Activated T-cell treated with anti-CD3 and anti-CD28 coated beads, Interleukin-2, amount 50 U/mL, for 24 hours (primary cell): ENCODE measurements around the gene BTBD9.

ENCODE experiments used
- DNase-seq: peaks from one replicate; pipeline ENCODE4 v3.0.0-alpha.2; 2020
- H3K27ac Mint-ChIP-seq: 2 replicates; pipeline ENCODE4 v1.8.0; 2020; ENCODE audit warnings: mild to moderate bottlenecking, mixed read lengths
- H3K27me3 Mint-ChIP-seq: 2 replicates; pipeline ENCODE4 v1.8.0; 2020; ENCODE audit warnings: mixed read lengths
- H3K36me3 Mint-ChIP-seq: 2 replicates; pipeline ENCODE4 v1.8.0; 2020; ENCODE audit warnings: low read depth, mixed read lengths
- H3K4me1 Mint-ChIP-seq: 2 replicates; pipeline ENCODE4 v1.8.0; 2020; ENCODE audit warnings: low read depth, mixed read lengths
- H3K4me3 Mint-ChIP-seq: 2 replicates; pipeline ENCODE4 v1.8.0; 2020; ENCODE audit warnings: mild to moderate bottlenecking, moderate library complexity, mixed read lengths
- H3K9me3 Mint-ChIP-seq: 2 replicates; pipeline ENCODE4 v1.8.0; 2020; ENCODE audit warnings: mixed read lengths

Gene BTBD9

GRCh38 chr6:38593998-38594665, 45.6 kb downstream of the BTBD9 start:
- Mint-ChIP-seq H3K27me3 (no peaks in the 10 kb centered on the region), H3K9me3 (no peaks in the 10 kb centered on the region), H3K4me3 (no peak overlapping the region), H3K4me1 (peaks cover 13% of the 10 kb centered on the region), H3K27ac (no peak overlapping the region), H3K36me3 (peaks cover 59% of the 10 kb centered on the region)
- no peak for DNase-seq

GRCh38 chr6:38593409-38593808, 46.3 kb downstream of the BTBD9 start:
- Mint-ChIP-seq H3K9me3 (no peaks in the 10 kb centered on the region), H3K27me3 (no peaks in the 10 kb centered on the region), H3K4me3 (no peak overlapping the region), H3K36me3 (peaks cover 57% of the 10 kb centered on the region), H3K27ac (peak overlapping the region; percentile 44), H3K4me1 (peaks cover 13% of the 10 kb centered on the region)
- no peak for DNase-seq

GRCh38 chr6:38591439-38591838, 48.3 kb downstream of the BTBD9 start:
- Mint-ChIP-seq H3K9me3 (no peaks in the 10 kb centered on the region), H3K27me3 (no peaks in the 10 kb centered on the region), H3K36me3 (peaks cover 56% of the 10 kb centered on the region), H3K4me1 (peaks cover 15% of the 10 kb centered on the region), H3K4me3 (no peak overlapping the region), H3K27ac (no peak overlapping the region)
- no peak for DNase-seq

GRCh38 chr6:38589367-38589720, 50.4 kb downstream of the BTBD9 start:
- no peak for DNase-seq
- Mint-ChIP-seq H3K27me3 (no peaks in the 10 kb centered on the region), H3K36me3 (peaks cover 42% of the 10 kb centered on the region), H3K27ac (no peak overlapping the region), H3K4me1 (peaks cover 16% of the 10 kb centered on the region), H3K9me3 (no peaks in the 10 kb centered on the region), H3K4me3 (no peak overlapping the region)

GRCh38 chr6:38588631-38589366, 50.9 kb downstream of the BTBD9 start:
- H3K27me3 Mint-ChIP-seq, result no peaks in the 10 kb centered on the region
- no peaks in the 10 kb centered on the region for H3K9me3 Mint-ChIP-seq
- H3K36me3 Mint-ChIP-seq, result peaks cover 39% of the 10 kb centered on the region
- no peak overlapping the region for H3K27ac Mint-ChIP-seq
- peaks cover 16% of the 10 kb centered on the region for H3K4me1 Mint-ChIP-seq
- no peak for DNase-seq
- H3K4me3 Mint-ChIP-seq, result no peak overlapping the region

- peak overlapping the region; percentile 8 for H3K27ac Mint-ChIP-seq
- H3K9me3 Mint-ChIP-seq, result no peaks in the 10 kb centered on the region
- H3K4me3 Mint-ChIP-seq, result no peak overlapping the region
- no peak for DNase-seq
- peaks cover 11% of the 10 kb centered on the region for H3K4me1 Mint-ChIP-seq
- H3K27me3 Mint-ChIP-seq, result no peaks in the 10 kb centered on the region
- peaks cover 37% of the 10 kb centered on the region for H3K36me3 Mint-ChIP-seq
These were observed 51.9 kb downstream of the BTBD9 start for GRCh38 chr6:38587766-38588362.

- Mint-ChIP-seq H3K4me3 (no peak overlapping the region), H3K4me1 (peaks cover 9% of the 10 kb centered on the region), H3K9me3 (no peaks in the 10 kb centered on the region), H3K36me3 (peaks cover 30% of the 10 kb centered on the region), H3K27me3 (no peaks in the 10 kb centered on the region), H3K27ac (no peak overlapping the region)
- DNase-seq, result no peak
These were observed 52.7 kb downstream of the BTBD9 start for GRCh38 chr6:38586992-38587391.

GRCh38 chr6:38584731-38585130, 55.0 kb downstream of the BTBD9 start:
- Mint-ChIP-seq H3K4me3 (no peak overlapping the region), H3K36me3 (peaks cover 44% of the 10 kb centered on the region)

GRCh38 chr6:38583523-38583922, 56.2 kb downstream of the BTBD9 start:
- no peaks in the 10 kb centered on the region for H3K9me3 Mint-ChIP-seq
- H3K27me3 Mint-ChIP-seq, result no peaks in the 10 kb centered on the region
- peaks cover 46% of the 10 kb centered on the region for H3K36me3 Mint-ChIP-seq
- no peak overlapping the region for H3K4me3 Mint-ChIP-seq
- H3K4me1 Mint-ChIP-seq, result peaks cover 15% of the 10 kb centered on the region
- peak overlapping the region; percentile 40 for H3K27ac Mint-ChIP-seq
- no peak for DNase-seq

More at GRCh38 chr6:38584731-38585130, 55.0 kb downstream of the BTBD9 start:
- Mint-ChIP-seq H3K4me1 (peaks cover 10% of the 10 kb centered on the region), H3K27me3 (no peaks in the 10 kb centered on the region), H3K9me3 (no peaks in the 10 kb centered on the region), H3K27ac (no peak overlapping the region)
- DNase-seq, result no peak

GRCh38 chr6:38580030-38580429, 59.7 kb downstream of the BTBD9 start:
- Mint-ChIP-seq H3K9me3 (no peaks in the 10 kb centered on the region), H3K36me3 (peaks cover 61% of the 10 kb centered on the region), H3K4me3 (no peak overlapping the region), H3K4me1 (peaks cover 26% of the 10 kb centered on the region), H3K27me3 (no peaks in the 10 kb centered on the region), H3K27ac (no peak overlapping the region)
- DNase-seq, result no peak

GRCh38 chr6:38579010-38579628, 60.6 kb downstream of the BTBD9 start:
- Mint-ChIP-seq H3K27ac (peak overlapping the region; percentile 47), H3K9me3 (no peaks in the 10 kb centered on the region), H3K4me1 (peaks cover 23% of the 10 kb centered on the region), H3K4me3 (no peak overlapping the region), H3K27me3 (no peaks in the 10 kb centered on the region), H3K36me3 (peaks cover 66% of the 10 kb centered on the region)
- no peak for DNase-seq

GRCh38 chr6:38578075-38578474, 61.7 kb downstream of the BTBD9 start:
- no peak overlapping the region for H3K4me3 Mint-ChIP-seq
- no peak for DNase-seq
- peaks cover 58% of the 10 kb centered on the region for H3K36me3 Mint-ChIP-seq
- peak overlapping the region; percentile 54 for H3K27ac Mint-ChIP-seq
- no peaks in the 10 kb centered on the region for H3K27me3 Mint-ChIP-seq
- no peaks in the 10 kb centered on the region for H3K9me3 Mint-ChIP-seq
- H3K4me1 Mint-ChIP-seq, result peaks cover 27% of the 10 kb centered on the region

- peak overlapping the region; percentile 54 for H3K27ac Mint-ChIP-seq
- no peaks in the 10 kb centered on the region for H3K9me3 Mint-ChIP-seq
- H3K4me1 Mint-ChIP-seq, result peaks cover 29% of the 10 kb centered on the region
- no peak overlapping the region for H3K4me3 Mint-ChIP-seq
- no peaks in the 10 kb centered on the region for H3K27me3 Mint-ChIP-seq
- peaks cover 53% of the 10 kb centered on the region for H3K36me3 Mint-ChIP-seq
- no peak for DNase-seq
These were observed 62.2 kb downstream of the BTBD9 start for GRCh38 chr6:38577492-38577891.

GRCh38 chr6:38573801-38574395, 65.8 kb downstream of the BTBD9 start:
- Mint-ChIP-seq H3K9me3 (no peaks in the 10 kb centered on the region), H3K36me3 (peaks cover 38% of the 10 kb centered on the region), H3K4me3 (no peak overlapping the region), H3K4me1 (peaks cover 41% of the 10 kb centered on the region), H3K27me3 (no peaks in the 10 kb centered on the region), H3K27ac (no peak overlapping the region)
- no peak for DNase-seq
